ENCODE results near the gene DYNC2H1. TPM values are rescaled to one million over a fixed set of nuclear protein-coding genes. Genes with fewer than 3 reads are reported as not detected.

Gene DYNC2H1
- total RNA-seq, 1 experiment from 2014 or later = 29.4 TPM

- no peak for DNase-seq (ENCODE audit: low read depth)
These were observed 172.1 kb downstream of the DYNC2H1 start for GRCh38 chr11:103281301-103281700.

- no peak for DNase-seq (ENCODE audit: low read depth)
These were observed 175.0 kb downstream of the DYNC2H1 start for GRCh38 chr11:103284260-103284659.

- DNase-seq (ENCODE audit: low read depth) = peak; percentile 17
These were observed 185.3 kb downstream of the DYNC2H1 start for GRCh38 chr11:103294516-103294915.

GRCh38 chr11:103295704-103296103, 186.5 kb downstream of the DYNC2H1 start:
- DNase-seq (ENCODE audit: low read depth) = no peak

GRCh38 chr11:103297900-103298299, 188.7 kb downstream of the DYNC2H1 start:
- no peak for DNase-seq (ENCODE audit: low read depth)

- no peak for DNase-seq (ENCODE audit: low read depth)
These were observed 206.0 kb downstream of the DYNC2H1 start for GRCh38 chr11:103315248-103315647.

- DNase-seq (ENCODE audit: low read depth) = no peak
These were observed 207.9 kb downstream of the DYNC2H1 start for GRCh38 chr11:103317118-103317517.

GRCh38 chr11:103322821-103323220, 213.6 kb downstream of the DYNC2H1 start:
- DNase-seq (ENCODE audit: low read depth) = no peak

GRCh38 chr11:103325686-103326069, 216.5 kb downstream of the DYNC2H1 start:
- no peak for DNase-seq (ENCODE audit: low read depth)

- DNase-seq (ENCODE audit: low read depth) = peak; percentile 72
These were observed 217.0 kb downstream of the DYNC2H1 start for GRCh38 chr11:103326070-103326794.

- no peak for DNase-seq (ENCODE audit: low read depth)
These were observed 218.5 kb downstream of the DYNC2H1 start for GRCh38 chr11:103327721-103328120.

GRCh38 chr11:103332409-103332808, 223.2 kb downstream of the DYNC2H1 start:
- no peak for DNase-seq (ENCODE audit: low read depth)

- peak; percentile 24 for DNase-seq (ENCODE audit: low read depth)
These were observed 229.6 kb downstream of the DYNC2H1 start for GRCh38 chr11:103338621-103339484.

GRCh38 chr11:103339485-103339857, 230.2 kb downstream of the DYNC2H1 start:
- DNase-seq (ENCODE audit: low read depth) = no peak

- DNase-seq (ENCODE audit: low read depth) = no peak
These were observed 231.7 kb downstream of the DYNC2H1 start for GRCh38 chr11:103340956-103341355.

- DNase-seq (ENCODE audit: low read depth) = no peak
These were observed 235.7 kb downstream of the DYNC2H1 start for GRCh38 chr11:103344886-103345285.

- no peak for DNase-seq (ENCODE audit: low read depth)
These were observed 240.4 kb downstream of the DYNC2H1 start for GRCh38 chr11:103349595-103349994.

GRCh38 chr11:103354656-103355055, 245.4 kb downstream of the DYNC2H1 start:
- DNase-seq (ENCODE audit: low read depth) = no peak

GRCh38 chr11:103358251-103358650, 249.0 kb downstream of the DYNC2H1 start:
- DNase-seq (ENCODE audit: low read depth) = no peak

GRCh38 chr11:103359216-103359615, 250.0 kb downstream of the DYNC2H1 start:
- no peak for DNase-seq (ENCODE audit: low read depth)

GRCh38 chr11:103364687-103365086, 255.5 kb downstream of the DYNC2H1 start:
- DNase-seq (ENCODE audit: low read depth) = no peak

- DNase-seq (ENCODE audit: low read depth) = no peak
These were observed 258.4 kb downstream of the DYNC2H1 start for GRCh38 chr11:103367650-103368049.

GRCh38 chr11:103368145-103368544, 258.9 kb downstream of the DYNC2H1 start:
- DNase-seq (ENCODE audit: low read depth) = no peak

All from HT1080 (cell line).